ENCODE measurements around the gene ALKAL2.

The ALKAL2 gene

DNA sequence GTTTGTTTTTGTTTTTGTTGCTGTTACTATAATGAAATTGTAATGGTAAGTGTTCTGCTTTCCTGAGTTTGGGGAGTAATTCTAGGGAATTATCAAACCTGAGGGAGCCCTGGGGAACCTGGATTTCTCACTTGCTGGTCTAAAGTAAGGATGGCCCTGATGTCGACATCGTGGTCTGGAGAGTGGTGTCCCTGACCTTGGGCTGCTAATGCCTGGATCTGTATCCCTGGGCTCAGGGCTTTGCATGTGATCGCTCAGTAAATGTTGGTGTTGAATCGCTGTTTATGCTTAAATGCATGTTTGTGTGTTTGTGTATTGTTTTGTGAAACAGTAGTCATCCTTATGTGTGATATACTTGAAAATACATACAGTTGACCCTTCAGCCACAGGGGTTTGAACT is 17.0 kb downstream of the ALKAL2 start:
- DNase-seq (ENCODE audit: low read depth), result no peak

DNA sequence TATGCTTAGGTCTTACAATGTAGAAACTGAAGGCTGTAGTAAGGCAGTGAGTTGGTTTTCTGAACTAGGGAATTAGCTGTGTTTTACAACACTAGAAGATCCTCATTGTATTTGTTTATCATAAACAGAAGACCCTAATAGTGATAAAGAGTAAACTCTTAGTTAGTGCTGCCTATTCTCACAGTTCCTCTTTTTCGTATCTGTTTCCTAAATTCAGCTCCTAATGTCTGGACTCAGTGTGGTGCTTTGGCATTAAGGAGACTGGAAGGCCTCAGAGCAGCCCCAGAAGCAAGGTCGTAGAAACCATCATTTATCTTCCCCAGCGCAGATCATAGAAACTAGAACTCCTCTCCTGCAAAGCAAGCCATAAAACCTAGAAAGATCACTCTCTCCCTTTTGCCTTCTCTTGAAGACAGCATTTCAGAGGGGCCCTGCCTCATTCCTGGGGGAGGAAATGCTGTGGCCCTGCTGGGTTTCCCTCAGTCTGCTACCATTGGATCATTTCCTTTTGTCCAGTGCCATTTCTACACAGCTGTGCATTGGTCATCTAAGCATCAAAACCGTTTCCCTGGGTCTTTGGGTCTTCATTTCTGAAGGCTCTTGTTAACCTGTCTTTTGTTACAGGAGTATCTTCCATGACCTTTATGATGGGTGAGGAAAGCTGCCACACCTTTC is 18.4 kb downstream of the ALKAL2 start:
- no peak for DNase-seq (ENCODE audit: low read depth)

DNA sequence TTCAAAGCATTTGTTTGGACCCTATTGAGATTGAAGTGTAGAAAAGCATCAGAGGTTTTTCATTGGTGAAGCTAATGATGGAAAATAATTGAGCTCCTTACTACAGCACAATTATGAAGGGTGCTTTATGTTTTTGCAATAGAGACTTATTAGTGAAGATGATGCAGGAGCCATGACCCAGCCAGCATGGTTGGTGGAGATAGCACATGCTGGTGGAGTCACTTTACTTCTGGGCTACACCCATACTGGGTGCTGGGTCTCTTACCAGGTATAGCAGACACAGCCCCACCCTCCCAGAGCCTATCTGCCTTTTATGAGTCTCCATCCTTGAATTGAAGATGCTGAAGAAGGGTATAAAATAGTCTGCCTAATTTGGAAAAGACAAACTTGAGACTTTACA is 19.6 kb downstream of the ALKAL2 start:
- no peak for DNase-seq (ENCODE audit: low read depth)

DNA sequence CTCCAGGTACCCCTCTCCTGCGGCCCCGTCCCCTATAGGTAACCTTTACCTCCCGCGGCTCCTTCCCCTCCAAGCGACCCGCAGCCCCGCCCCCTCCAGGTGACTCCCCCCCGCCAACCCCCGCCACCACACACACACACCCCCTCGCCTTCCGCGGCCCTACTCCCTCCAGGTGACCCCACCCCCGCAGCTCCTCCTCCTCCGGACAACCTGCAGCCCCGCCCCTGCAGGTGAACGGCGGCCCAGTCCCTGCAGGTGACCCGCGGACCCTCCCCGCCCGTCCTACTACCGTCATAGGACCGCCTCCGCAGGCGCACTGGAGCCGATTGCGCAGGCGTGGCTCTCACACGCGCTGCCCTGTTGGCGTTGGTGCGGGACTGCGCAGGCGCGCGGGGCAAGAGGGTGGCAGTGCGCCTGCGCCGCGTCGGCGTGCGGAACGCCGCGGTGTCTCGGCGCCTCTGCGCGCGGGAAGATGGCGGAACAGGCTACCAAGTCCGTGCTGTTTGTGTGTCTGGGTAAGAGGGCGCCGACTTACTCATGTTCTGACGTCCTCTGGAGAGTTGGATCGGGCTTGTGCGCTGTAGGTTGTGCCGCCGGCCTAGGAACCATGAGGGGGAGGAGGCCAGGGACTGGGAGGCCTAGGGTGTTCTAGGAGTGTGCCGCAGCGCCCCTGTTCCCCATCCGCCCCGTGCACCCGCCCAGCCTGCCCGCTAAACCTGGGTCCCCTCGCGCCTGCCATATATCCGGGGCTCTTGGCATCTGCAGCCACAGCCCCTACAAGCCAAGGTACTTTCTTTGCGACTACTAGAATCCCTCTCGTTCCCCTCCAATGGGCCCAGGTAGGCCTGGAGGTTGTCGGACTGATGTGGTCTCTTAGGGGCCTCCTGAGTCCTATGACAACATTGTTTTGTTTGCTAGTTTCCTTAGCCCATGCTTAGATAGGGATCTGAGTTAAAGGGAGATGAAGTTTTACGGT is 23.1 kb downstream of the ALKAL2 start, which contains the start of gene ACP1:
ACP1 (plus strand) TSS at position 455 of the 976 bp plus-strand sequence; CDS start at position 473, 18 bp downstream.
- DNase-seq (ENCODE audit: low read depth), result peak; percentile 86

DNA sequence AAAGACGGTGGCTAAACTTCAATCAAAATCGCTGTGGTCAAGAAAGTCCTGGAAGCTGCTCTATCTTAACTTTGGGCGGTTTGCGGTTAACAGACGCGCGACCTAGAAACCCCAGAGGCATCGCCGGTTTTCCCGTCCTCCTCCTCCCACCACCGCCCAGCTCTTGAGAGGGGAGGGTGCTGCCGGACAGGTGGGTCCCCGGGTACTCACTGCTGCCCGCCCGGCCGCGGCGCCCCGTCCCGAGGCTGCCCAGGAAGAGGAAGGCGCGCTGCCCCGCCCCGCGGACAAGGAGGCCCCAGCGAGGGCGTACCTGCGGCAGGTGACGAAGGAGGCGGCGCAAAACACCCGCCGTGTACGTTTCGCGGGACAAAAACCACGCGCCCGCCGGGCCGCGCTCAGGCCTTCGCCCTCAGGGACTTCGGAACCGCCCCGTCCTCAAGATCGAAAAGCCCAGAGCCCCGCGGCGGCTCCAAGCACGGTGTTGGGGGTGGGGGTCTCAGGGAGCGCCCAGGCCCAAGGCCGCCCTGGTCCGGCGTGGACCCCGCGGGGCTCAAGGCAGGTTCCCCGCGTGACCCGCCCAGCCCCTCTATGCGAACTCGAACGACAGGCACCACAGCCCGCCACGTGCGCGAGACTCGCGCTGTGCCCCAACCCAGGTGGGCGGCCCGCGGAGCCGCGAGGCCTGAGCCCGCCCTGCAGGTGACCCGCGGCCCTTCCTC is 24.0 kb downstream of the ALKAL2 start, which contains the start of gene SH3YL1:
SH3YL1 (minus strand) TSS at position 259 of the 719 bp plus-strand sequence; CDS start at position 211, 48 bp downstream.
- no peak for DNase-seq (ENCODE audit: low read depth)

DNA sequence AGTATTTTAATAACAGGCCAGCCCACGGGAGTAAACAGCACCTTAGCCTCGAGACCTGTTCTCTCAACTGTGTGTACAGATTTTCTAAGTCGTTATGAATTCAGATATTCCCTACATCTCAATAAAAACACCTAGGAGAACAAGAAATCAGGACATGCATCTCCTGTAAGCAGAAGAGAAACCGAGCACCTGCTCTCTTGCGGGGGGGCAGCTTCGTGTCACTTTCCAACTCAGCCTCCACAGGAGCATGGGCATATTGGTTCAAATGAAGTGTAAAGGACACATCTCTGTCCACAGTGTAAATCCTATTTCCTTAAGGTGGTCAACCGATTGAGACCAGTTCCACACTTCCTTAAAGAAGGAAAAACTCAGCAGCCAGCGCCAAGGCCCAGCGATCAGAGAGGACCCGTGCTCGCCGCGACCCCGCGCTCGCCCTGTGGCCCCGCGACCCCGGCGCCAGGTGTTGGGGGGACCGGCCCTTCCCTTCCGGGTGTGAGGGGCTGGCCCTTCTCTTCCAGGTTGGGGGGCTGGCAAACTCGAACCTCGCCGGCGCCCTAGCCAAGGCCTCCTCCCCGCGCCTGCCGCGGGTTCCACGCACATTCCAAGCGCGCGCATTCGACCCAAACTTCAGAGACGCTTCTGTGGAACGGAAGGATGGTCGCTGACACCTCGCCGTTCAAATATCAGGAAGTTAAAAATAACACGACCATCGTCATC is 24.7 kb downstream of the ALKAL2 start:
- DNase-seq (ENCODE audit: low read depth), result no peak

DNA sequence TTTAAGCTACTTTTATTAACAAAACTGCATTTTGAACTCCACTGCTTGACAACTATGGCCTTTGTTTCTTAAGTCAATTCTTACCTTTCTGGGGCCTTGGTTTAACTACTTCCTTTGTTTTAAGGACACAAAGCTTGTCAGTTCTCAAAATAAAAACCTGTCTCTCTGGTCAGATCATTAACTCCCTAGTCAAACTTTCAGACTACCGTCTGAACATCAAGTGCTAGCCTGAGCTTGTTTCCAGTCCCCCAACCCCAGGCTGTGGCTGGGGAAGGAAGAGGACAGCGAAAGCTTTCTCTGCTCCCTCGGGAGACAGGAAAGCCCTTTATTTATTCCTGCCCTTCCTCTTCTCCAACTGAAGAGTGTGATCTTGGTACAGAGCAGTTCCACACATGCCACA is 25.8 kb downstream of the ALKAL2 start:
- DNase-seq (ENCODE audit: low read depth), result no peak

DNA sequence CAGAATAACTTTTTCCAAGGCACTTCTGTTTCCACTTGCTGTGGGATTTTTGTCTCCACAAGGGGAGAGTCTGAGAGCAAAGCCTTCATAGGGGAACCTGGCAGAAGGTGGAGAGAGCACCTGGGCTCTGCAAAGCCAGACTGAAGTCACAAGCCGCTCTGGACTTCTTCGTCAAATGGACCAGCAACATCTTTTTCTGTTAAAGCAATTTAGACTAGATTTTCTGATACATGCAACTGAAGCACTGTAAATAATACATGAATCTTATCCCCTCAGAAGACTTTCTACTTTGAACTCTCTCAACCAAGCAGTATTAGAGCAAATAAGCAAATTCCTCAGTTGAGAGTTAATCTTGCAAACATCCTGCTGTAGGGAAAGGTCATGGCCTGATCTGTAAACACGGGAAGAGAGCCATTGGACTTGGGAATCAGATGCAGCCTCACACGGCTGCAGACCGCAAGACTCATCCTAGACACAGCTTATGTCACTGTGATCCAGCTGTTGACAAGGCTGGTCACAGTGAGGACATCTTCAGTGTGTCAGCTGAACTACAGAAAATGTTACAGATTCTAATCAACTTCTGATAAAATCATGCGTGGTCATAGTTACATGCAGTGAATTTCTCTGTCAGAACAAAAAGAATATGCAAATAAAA is 27.3 kb downstream of the ALKAL2 start:
- no peak for DNase-seq (ENCODE audit: low read depth)

DNA sequence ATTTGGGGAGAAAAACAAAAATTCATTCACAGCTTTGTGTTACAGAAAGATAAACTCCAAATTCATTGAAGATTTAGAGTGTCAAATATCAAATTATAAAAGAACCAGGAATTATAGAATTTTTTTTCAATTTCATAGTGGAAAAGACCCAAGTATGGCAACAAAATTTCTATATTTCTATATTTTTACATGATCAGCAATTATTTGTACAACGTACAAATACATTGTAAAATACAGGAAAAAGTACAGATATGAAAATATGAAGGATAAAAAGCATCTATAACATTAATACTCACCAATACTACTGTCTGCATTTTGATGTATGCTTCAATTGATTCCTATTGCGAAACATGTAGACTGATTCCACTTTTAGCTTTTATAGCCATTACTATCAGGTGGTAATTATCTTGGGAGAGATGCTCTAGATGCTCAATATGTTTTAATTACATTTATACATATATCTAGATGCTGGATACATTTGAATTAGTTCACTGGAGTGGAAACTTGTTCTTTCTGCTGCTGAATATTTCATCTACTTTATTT is 28.0 kb downstream of the ALKAL2 start:
- DNase-seq (ENCODE audit: low read depth), result no peak

DNA sequence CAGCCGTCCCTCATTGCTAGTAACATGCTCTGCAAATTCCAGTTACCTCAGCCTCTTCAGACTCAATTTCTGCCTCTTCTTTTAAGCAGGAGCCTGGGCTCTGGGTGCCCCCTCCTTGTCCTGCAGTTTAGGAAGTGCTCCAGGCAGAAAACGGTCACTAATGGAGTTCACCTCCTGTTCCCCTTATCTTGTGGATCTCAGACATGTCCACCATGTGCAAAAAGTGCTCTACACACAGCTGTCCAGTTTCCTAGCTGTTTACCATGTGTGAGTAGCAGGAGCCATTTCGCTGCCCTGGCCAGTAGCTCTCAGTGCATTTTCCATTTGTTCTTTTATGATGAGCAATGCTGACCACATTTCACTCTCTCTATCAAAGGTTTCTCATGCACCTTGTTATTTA is 29.0 kb downstream of the ALKAL2 start:
- DNase-seq (ENCODE audit: low read depth), result no peak

DNA sequence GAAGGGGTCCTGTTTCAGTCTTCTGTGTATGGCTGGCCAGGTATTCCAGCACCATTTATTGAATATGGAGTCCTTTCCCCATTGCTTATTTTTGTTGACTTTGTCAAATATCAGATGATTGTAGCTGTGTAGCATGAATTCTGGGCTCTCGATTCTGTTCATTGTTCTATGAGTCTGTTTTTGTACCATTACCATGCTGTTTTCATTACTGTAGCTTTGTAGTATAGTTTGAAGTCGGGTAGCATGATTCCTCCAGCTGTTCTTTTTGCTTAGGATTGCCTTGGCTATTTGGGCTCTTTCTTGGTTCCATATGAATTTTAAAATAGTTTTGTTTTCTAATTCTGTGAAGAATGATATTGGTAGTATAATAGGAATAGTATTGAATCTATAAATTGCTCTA is 30.0 kb downstream of the ALKAL2 start:
- DNase-seq (ENCODE audit: low read depth), result no peak

DNA sequence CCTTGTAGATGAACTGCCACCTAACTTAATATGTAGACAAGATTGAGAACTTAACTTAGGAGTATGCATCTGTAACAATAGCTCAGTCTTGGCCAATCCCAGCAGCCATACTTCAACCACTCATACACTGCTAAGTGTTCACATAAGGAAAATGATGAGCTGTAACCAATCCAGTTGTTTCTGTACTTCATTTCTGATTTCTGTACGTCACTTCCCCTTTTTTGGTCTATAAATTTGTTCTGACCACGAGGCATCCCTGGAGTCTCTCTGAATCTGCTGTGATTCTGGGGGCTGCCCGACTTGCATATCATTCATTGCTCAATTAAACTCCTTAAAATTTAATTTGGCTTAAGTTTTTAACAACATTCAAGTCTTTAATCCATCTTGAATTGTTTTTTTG is 30.5 kb downstream of the ALKAL2 start:
- no peak for DNase-seq (ENCODE audit: low read depth)

DNA sequence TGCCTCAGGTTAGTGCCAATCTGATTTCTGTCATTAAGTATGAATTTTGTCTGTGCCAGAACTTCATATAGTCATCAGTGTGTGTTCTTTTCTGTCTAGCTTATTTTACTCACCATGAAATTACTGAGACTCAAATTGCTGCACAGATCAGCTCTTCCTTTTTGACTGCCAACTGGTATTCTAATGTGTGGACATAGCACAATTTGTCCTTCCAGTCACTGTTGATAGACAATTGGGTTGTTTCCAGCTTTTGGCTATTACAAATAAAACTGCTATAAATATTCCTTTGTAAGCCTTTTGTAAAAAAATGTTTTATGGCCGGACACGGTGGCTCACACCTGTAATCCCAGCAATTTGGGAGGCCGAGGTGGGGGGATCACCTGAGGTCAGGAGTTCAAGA is 31.8 kb downstream of the ALKAL2 start:
- no peak for DNase-seq (ENCODE audit: low read depth)

DNA sequence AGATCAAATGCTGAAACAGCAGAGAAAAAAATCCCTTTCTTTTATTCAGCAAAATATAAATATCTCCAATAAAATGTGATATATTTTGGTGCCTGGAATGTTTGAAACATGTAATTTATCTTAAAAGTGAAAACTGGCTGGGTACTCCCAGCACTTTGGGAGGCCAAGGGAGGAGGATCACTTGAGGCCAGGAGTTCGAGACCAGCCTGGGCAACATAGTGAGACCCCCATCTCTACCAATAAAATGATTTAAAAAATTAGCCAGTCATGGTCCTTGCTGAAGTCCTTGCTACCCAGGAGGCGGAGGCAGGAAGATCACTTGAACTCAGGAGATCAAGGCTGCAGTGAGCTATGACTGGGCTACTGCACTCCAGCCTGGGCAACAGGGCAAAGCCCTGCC is 32.7 kb downstream of the ALKAL2 start:
- no peak for DNase-seq (ENCODE audit: low read depth)

DNA sequence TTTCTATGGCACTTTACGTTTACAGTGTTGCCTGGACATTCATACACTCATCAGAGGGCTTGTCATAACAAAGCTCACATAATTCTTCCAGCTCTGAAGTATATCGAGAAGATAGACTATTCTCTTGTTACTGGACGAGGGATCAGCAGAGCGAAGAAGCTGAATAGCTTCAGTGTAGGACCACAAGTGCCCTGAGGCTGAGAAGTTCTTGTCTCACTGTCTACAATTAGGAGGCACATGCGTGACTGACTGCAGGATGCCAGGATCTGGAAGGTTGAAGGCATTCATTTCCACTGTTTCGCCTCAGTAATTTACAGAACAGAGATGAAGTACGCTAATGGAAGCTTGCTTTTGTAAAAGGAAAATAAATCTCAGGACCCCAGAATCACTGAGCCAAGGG is 33.6 kb downstream of the ALKAL2 start:
- no peak for DNase-seq (ENCODE audit: low read depth)

DNA sequence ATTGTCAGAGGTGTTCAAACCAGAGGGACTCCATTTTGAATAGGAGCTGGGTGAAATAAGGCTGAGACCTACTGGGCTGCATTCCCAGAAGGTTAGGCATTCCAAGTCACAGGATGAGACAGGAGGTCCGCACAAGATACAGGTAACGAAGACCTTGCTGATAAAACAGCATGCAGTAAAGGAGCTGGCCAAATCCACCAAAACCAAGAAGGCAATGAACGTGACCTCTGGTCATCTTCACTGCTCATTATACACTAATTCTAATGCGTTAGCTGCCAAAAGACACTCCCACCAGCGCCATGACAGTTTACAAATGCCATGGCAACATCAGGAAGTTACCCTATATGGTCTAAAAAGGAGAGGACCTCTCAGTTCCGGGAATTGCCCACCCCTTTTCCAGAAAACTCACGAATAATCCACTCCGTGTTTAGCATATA is 34.7 kb downstream of the ALKAL2 start:
- DNase-seq (ENCODE audit: low read depth), result no peak

DNA sequence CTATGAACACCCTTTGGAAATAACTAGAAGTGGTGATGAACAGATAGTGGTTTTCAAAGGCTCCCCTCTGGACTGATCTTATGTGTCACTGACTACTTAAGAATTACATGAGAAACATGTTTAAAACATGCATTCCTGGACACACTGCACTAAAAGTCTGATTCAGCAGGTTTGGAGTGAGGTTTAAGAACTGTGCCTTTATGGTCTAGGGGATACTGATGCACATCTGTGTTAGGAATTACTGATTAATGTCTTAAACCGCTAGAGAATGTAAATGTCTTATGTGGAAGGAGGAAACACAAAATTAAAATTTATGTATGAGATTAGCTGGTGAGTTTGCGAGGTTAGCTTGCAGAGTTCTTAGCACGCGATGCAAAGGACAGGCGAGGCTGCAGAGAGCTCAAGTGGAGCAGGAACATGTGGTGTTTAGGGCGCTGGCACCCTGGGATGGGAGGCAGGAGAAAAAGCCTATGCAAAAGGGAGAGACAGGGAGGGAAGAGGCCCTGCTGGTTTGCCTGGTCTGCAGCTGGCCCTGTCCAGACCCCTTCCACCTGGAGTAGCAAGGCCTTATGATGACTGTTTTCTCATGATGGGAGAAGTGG is 35.8 kb downstream of the ALKAL2 start:
- DNase-seq (ENCODE audit: low read depth), result no peak

DNA sequence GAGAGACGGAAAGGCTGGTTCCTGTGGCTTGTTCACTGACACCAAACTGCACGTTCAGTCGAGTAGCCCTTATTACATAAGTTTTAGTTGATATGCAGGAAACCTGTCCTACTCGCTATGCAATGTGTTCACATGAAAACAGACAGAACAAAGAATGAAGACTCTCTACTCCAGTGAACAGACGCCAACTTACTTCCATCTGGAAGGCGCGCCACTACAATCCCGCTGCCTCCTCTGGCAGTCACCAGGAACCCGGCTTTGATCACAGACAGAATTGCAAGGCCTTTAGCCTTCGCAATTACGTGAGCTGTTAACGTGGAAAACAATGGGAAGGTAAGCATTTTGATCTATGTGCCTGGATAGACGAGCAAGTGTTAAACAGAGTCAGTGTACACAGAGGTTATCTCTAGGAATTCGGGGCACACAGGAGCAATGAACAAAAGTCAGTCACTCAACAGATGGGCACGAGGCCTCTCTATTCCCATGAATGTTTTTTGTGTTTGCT is 38.3 kb downstream of the ALKAL2 start:
- DNase-seq (ENCODE audit: low read depth), result no peak

DNA sequence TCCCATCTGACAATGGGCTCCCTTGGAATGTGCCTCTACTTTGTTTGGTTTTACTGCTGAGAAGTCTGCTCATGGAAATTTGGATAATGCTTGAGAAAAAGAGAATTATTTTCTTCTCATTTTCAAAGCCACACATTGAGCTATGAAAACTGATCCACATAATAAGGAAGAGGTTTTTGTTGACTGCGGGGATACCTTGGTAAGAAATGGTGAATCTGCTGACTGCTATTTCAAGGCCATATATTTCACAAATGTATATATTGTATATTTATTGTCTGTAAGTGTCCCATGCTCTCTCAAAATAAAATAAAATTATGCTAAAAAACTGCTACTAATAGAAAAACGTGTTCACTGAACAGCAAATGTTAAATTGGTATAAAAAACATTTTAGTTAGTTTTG is 39.2 kb downstream of the ALKAL2 start:
- no peak for DNase-seq (ENCODE audit: low read depth)

DNA sequence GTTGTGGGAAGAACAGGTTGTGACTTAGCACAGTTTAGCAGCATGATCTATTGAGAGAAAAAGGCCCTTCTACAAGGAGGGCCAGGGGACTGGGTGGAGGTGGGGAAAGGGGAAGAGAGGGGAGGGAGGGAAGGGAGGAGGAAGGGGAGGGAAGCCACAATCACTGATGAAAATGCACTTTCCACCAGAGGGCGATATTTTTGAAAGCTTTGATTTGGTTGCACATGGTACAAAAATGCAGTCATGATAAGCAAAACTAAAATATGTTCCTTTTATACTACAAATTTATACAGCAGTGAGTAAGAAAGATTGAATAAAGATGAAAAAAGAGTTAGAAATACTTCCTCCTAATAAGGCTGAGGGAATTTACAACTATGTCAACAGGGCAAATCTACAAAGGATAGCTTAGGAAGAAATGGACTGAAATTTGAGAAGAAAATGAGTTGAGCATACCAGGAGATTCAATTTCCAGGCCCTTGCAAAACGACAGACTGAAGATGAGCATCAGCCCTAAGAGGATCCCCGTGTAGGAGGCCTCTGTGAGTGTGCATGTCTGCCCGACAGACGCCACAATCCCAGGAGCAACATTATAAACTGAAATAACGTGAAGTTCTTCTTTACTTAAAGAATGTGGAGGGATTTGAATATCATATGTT is 41.3 kb downstream of the ALKAL2 start:
- peak; percentile 47 for DNase-seq (ENCODE audit: low read depth)

All from GM04504 (cell line).